HL-60 (cell line): ENCODE results near the gene FIBP.

Experiments used
- DNase-seq, 2 experiments: peaks; one replicate each; pipeline ENCODE4 v3.0.0-alpha.2; 2010 to 2020; ENCODE audit warnings: low read depth in 1 of 2, low spot score in 1 of 2
- H3K27ac ChIP-seq: fragments of 250-450 bp; sonication (Bioruptor Pico); replicated peaks from 2 replicates; pipeline ENCODE4 v1.5.1; 2020; ENCODE audit warnings: mild to moderate bottlenecking, moderate library complexity
- H3K27me3 ChIP-seq: fragments of 250-450 bp; sonication (Bioruptor Pico); 2 replicates; pipeline ENCODE4 v1.5.1; 2021; ENCODE audit warnings: mild to moderate bottlenecking, moderate library complexity; ENCODE audit not compliant: insufficient read depth, poor library complexity, severe bottlenecking
- H3K4me3 ChIP-seq: replicated peaks from 2 replicates; pipeline ENCODE4 v1.5.1; 2011; ENCODE audit warnings: mild to moderate bottlenecking, control low read depth, low read length; ENCODE audit not compliant: insufficient read depth
- CTCF ChIP-seq: IDR thresholded peaks from one replicate; pipeline ENCODE4 v1.5.1; 2011; ENCODE audit warnings: low read length, control low read depth, inconsistent platforms; ENCODE audit not compliant: insufficient read depth
- GABPA ChIP-seq: IDR thresholded peaks from 2 replicates; pipeline ENCODE4 v1.6.1; 2012; ENCODE audit warnings: low read depth
- POLR2AphosphoS5 ChIP-seq: IDR thresholded peaks from 2 replicates; pipeline ENCODE4 v1.6.1; 2012; ENCODE audit warnings: low read depth
- REST ChIP-seq: IDR thresholded peaks from 2 replicates; pipeline ENCODE4 v1.6.1; 2012; ENCODE audit warnings: low read depth; ENCODE audit not compliant: insufficient replicate concordance
- SPI1 ChIP-seq: IDR thresholded peaks from 2 replicates; pipeline ENCODE4 v1.6.1; 2012; ENCODE audit warnings: low read depth, mild to moderate bottlenecking, borderline replicate concordance

Gene FIBP

DNA sequence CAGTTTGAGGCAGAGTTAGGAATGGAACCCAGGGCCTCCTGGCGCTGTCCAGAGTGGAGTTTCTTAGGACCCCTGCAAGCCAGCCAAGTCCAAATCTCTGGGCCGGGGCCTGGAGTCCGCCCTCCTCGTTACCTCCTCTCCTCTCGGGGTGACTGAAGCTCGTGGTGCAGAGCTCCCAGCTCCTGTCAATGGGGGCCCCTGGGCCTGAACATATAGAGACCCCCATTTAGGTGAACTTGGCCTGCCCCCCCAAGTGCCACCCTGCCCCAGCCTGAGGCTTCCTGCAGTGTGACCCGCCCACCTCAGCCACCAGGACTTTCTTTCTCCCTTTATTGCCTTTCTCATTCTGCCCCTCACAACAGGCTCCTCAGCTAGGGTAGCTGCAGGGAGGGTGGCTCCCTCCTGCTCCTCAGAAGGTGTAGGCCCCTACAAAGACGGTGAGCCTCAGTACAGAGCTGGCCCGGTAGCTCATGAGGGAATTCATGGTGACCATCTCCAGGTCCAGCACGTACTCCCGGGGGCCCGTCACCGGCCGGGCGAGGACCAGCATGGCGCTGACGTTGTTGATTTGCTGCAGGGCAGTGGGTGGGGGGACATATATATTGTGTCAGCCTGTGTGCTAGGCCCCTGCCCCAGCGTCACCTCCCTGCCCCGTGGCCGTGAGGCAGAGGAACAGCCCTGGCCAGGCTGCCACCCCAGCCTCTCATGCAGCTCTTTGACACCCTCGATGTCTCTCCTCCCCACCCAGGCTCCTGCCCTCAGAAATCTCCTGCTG lies 21.6 kb downstream of the FIBP start:
- Histone ChIP-seq H3K27ac (peak overlapping the region; percentile 43), H3K4me3 (no peak overlapping the region), H3K27me3 (no peaks in the 10 kb centered on the region)
- no peak for DNase-seq
- TF ChIP-seq REST (no peak), POLR2AphosphoS5 (no peak), SPI1 (no peak), GABPA (no peak), CTCF (no peak)

- no peaks in the 10 kb centered on the region for H3K27me3 ChIP-seq
- H3K27ac ChIP-seq, result no peak overlapping the region
- DNase-seq, result no peak
- no peak overlapping the region for H3K4me3 ChIP-seq
- TF ChIP-seq GABPA, result no peak
- TF ChIP-seq CTCF, result no peak
- TF ChIP-seq SPI1, result no peak
- no peak for TF ChIP-seq POLR2AphosphoS5
- TF ChIP-seq REST, result no peak
Measured at GRCh38 chr11:65865550-65866172, 22.6 kb downstream of the FIBP start.

- Histone ChIP-seq H3K4me3 (no peak overlapping the region), H3K27ac (no peak overlapping the region), H3K27me3 (no peaks in the 10 kb centered on the region)
- DNase-seq, result no peak
- no peak for TF ChIP-seq SPI1
- TF ChIP-seq REST, result no peak
- TF ChIP-seq POLR2AphosphoS5, result no peak
- TF ChIP-seq CTCF, result no peak
- TF ChIP-seq GABPA, result no peak
Measured at GRCh38 chr11:65864706-65865471, 23.4 kb downstream of the FIBP start.
